Stimulated activated effector memory CD8-positive, alpha-beta T cell treated with anti-CD3 and anti-CD28 coated beads, Interleukin-12 subunit alpha, Interleukin-12 subunit beta, amount 100 ng/mL, for 72 hours (primary cell): ENCODE measurements around the gene KDELR3.
"Not testable (repeated sequence)": the region's sequence is repeated elsewhere in the genome, so short reads cannot be mapped to it uniquely, and the experiment has no call there.

Source experiments
- ATAC-seq: fragments of 150-1000 bp; cut with Tn5 transposase; 2 replicates; pipeline ENCODE4 v1.10.0; 2021
- DNase-seq, 2 donors: peaks; one replicate each; pipeline ENCODE4 v3.0.0; 2021 to 2022; ENCODE audit warnings: low spot score in 2 of 2
- H3K27ac Mint-ChIP-seq: one replicate; pipeline ENCODE4 v1.8.0; 2022; ENCODE audit warnings: mild to moderate bottlenecking, mixed read lengths
- H3K36me3 Mint-ChIP-seq: one replicate; pipeline ENCODE4 v1.8.0; 2022; ENCODE audit warnings: mild to moderate bottlenecking, mixed read lengths
- H3K4me1 Mint-ChIP-seq: one replicate; pipeline ENCODE4 v1.8.0; 2022; ENCODE audit warnings: mixed read lengths
- H3K4me3 Mint-ChIP-seq: one replicate; pipeline ENCODE4 v1.8.0; 2022; ENCODE audit warnings: mild to moderate bottlenecking, mixed read lengths
- H3K9me3 Mint-ChIP-seq: one replicate; pipeline ENCODE4 v1.8.0; 2022; ENCODE audit warnings: mixed read lengths

Gene KDELR3

GRCh38 chr22:38461414-38462081 lies 6.3 kb upstream of the KDELR3 start:
- ATAC-seq (peak; percentile 75), DNase-seq (peak; percentile 40 to 77)
- Mint-ChIP-seq H3K4me3 (peak overlapping the region; percentile 15), H3K9me3 (no peaks in the 10 kb centered on the region), H3K27ac (no peak overlapping the region), H3K36me3 (no peaks in the 10 kb centered on the region), H3K4me1 (peaks cover 23% of the 10 kb centered on the region)

GRCh38 chr22:38462960-38463784 lies 4.7 kb upstream of the KDELR3 start:
- ATAC-seq, result no peak
- Mint-ChIP-seq H3K4me3 (no peak overlapping the region), H3K4me1 (peaks cover 29% of the 10 kb centered on the region), H3K27ac (peak overlapping the region; percentile 34), H3K36me3 (no peaks in the 10 kb centered on the region), H3K9me3 (no peaks in the 10 kb centered on the region)
- no peak for DNase-seq

GRCh38 chr22:38464992-38465672 lies 2.8 kb upstream of the KDELR3 start:
- Mint-ChIP-seq H3K9me3 (no peaks in the 10 kb centered on the region), H3K36me3 (no peaks in the 10 kb centered on the region), H3K4me1 (peaks cover 29% of the 10 kb centered on the region), H3K27ac (no peak overlapping the region), H3K4me3 (no peak overlapping the region)
- no peak for ATAC-seq
- no peak for DNase-seq

- H3K36me3 Mint-ChIP-seq, result no peaks in the 10 kb centered on the region
- no peak for ATAC-seq
- no peak overlapping the region for H3K4me3 Mint-ChIP-seq
- no peak overlapping the region for H3K27ac Mint-ChIP-seq
- no peak for DNase-seq
- no peaks in the 10 kb centered on the region for H3K9me3 Mint-ChIP-seq
- peaks cover 22% of the 10 kb centered on the region for H3K4me1 Mint-ChIP-seq
These were observed 2.0 kb upstream of the KDELR3 start for GRCh38 chr22:38465673-38466490.

GRCh38 chr22:38467438-38467903 lies 425 bp upstream of the KDELR3 start:
- ATAC-seq (no peak), DNase-seq (no peak)
- Mint-ChIP-seq H3K4me1 (peaks cover 13% of the 10 kb centered on the region), H3K36me3 (no peaks in the 10 kb centered on the region), H3K27ac (peak overlapping the region; percentile 85), H3K9me3 (no peaks in the 10 kb centered on the region), H3K4me3 (peak overlapping the region; percentile 76)

- ATAC-seq, result no peak
- no peaks in the 10 kb centered on the region for H3K36me3 Mint-ChIP-seq
- no peak overlapping the region for H3K27ac Mint-ChIP-seq
- no peak for DNase-seq
- no peaks in the 10 kb centered on the region for H3K9me3 Mint-ChIP-seq
- peaks cover 13% of the 10 kb centered on the region for H3K4me1 Mint-ChIP-seq
- H3K4me3 Mint-ChIP-seq, result peak overlapping the region; percentile 76
These were observed 778 bp downstream of the KDELR3 start for GRCh38 chr22:38468443-38469305.

GRCh38 chr22:38469306-38469781 lies 1.4 kb downstream of the KDELR3 start:
- DNase-seq (no peak), ATAC-seq (no peak)
- Mint-ChIP-seq H3K36me3 (no peaks in the 10 kb centered on the region), H3K27ac (no peak overlapping the region), H3K4me1 (peaks cover 17% of the 10 kb centered on the region), H3K4me3 (no peak overlapping the region), H3K9me3 (no peaks in the 10 kb centered on the region)

GRCh38 chr22:38470179-38470578 lies 2.3 kb downstream of the KDELR3 start:
- H3K27ac Mint-ChIP-seq, ATAC-seq, H3K36me3 Mint-ChIP-seq, H3K4me3 Mint-ChIP-seq, H3K9me3 Mint-ChIP-seq, DNase-seq: not testable (repeated sequence)
- H3K4me1 Mint-ChIP-seq, result peaks cover 19% of the 10 kb centered on the region

- ATAC-seq (no peak), DNase-seq (no peak)
- Mint-ChIP-seq H3K36me3 (no peaks in the 10 kb centered on the region), H3K4me3 (no peak overlapping the region), H3K27ac (no peak overlapping the region), H3K4me1 (peaks cover 19% of the 10 kb centered on the region), H3K9me3 (no peaks in the 10 kb centered on the region)
These were observed 3.3 kb downstream of the KDELR3 start for GRCh38 chr22:38471237-38471636.

- Mint-ChIP-seq H3K9me3 (no peaks in the 10 kb centered on the region), H3K4me1 (peaks cover 6% of the 10 kb centered on the region), H3K36me3 (peaks cover 15% of the 10 kb centered on the region), H3K27ac (peak overlapping the region; percentile 52), H3K4me3 (no peak overlapping the region)
- DNase-seq, result no peak
- ATAC-seq, result peak; percentile 38
These were observed 6.2 kb downstream of the KDELR3 start for GRCh38 chr22:38474003-38474607.

GRCh38 chr22:38477585-38477984 lies 9.7 kb downstream of the KDELR3 start:
- Mint-ChIP-seq H3K27ac (peak overlapping the region; percentile 17), H3K9me3 (no peaks in the 10 kb centered on the region), H3K36me3 (peaks cover 47% of the 10 kb centered on the region), H3K4me1 (peaks cover 6% of the 10 kb centered on the region), H3K4me3 (no peak overlapping the region)
- ATAC-seq (no peak), DNase-seq (no peak)

- Mint-ChIP-seq H3K4me1 (peaks cover 12% of the 10 kb centered on the region), H3K36me3 (peaks cover 64% of the 10 kb centered on the region), H3K27ac (peak overlapping the region; percentile 72), H3K9me3 (no peaks in the 10 kb centered on the region), H3K4me3 (no peak overlapping the region)
- DNase-seq (no peak), ATAC-seq (no peak)
These were observed 11.4 kb downstream of the KDELR3 start for GRCh38 chr22:38479096-38479837.

- H3K36me3 Mint-ChIP-seq, result peaks cover 85% of the 10 kb centered on the region
- no peaks in the 10 kb centered on the region for H3K9me3 Mint-ChIP-seq
These were observed 13.4 kb downstream of the KDELR3 start for GRCh38 chr22:38481162-38481870.

More at GRCh38 chr22:38481162-38481870, 13.4 kb downstream of the KDELR3 start:
- Mint-ChIP-seq H3K4me1 (peaks cover 12% of the 10 kb centered on the region), H3K27ac (peak overlapping the region; percentile 43), H3K4me3 (no peak overlapping the region)
- ATAC-seq, result no peak
- DNase-seq, result no peak
